Measurements from ENCODE around the gene TBC1D14. TPM values are rescaled to one million over a fixed set of nuclear protein-coding genes. Genes with fewer than 3 reads are reported as not detected.

The TBC1D14 gene
- total RNA-seq, 1 experiment from 2014 or later = 58.4 TPM

GRCh38 chr4:7055111-7055989, 145.7 kb downstream of the TBC1D14 start:
- DNase-seq (ENCODE audit: low spot score) = no peak
- in situ Hi-C loops (cut with HindIII; ENCODE audit: low sequenced_read_pairs) = no loop called here

- DNase-seq (ENCODE audit: low spot score) = no peak
- in situ Hi-C loops (cut with HindIII; ENCODE audit: low sequenced_read_pairs) = no loop called here
These were observed 146.3 kb downstream of the TBC1D14 start for GRCh38 chr4:7055990-7056325.

GRCh38 chr4:7058792-7059191, 149.2 kb downstream of the TBC1D14 start:
- DNase-seq (ENCODE audit: low spot score) = no peak
- in situ Hi-C loops (cut with HindIII; ENCODE audit: low sequenced_read_pairs) = no loop called here

GRCh38 chr4:7059662-7060061, 150.0 kb downstream of the TBC1D14 start:
- DNase-seq (ENCODE audit: low spot score) = no peak
- in situ Hi-C loops (cut with HindIII; ENCODE audit: low sequenced_read_pairs) = no loop called here

- no peak for DNase-seq (ENCODE audit: low spot score)
- in situ Hi-C loops (cut with HindIII; ENCODE audit: low sequenced_read_pairs) = no loop called here
These were observed 150.9 kb downstream of the TBC1D14 start for GRCh38 chr4:7060346-7061150.

GRCh38 chr4:7061815-7062214, 152.2 kb downstream of the TBC1D14 start:
- in situ Hi-C loops (cut with HindIII; ENCODE audit: low sequenced_read_pairs) = no loop called here
- DNase-seq (ENCODE audit: low spot score) = no peak

GRCh38 chr4:7062816-7063215, 153.2 kb downstream of the TBC1D14 start:
- DNase-seq (ENCODE audit: low spot score) = no peak
- in situ Hi-C loops (cut with HindIII; ENCODE audit: low sequenced_read_pairs) = no loop called here

GRCh38 chr4:7063362-7063761, 153.7 kb downstream of the TBC1D14 start:
- in situ Hi-C loops (cut with HindIII; ENCODE audit: low sequenced_read_pairs) = no loop called here
- DNase-seq (ENCODE audit: low spot score) = no peak

GRCh38 chr4:7066006-7066405, 156.4 kb downstream of the TBC1D14 start:
- DNase-seq (ENCODE audit: low spot score) = no peak
- in situ Hi-C loops (cut with HindIII; ENCODE audit: low sequenced_read_pairs) = no loop called here

- no peak for DNase-seq (ENCODE audit: low spot score)
- in situ Hi-C loops (cut with HindIII; ENCODE audit: low sequenced_read_pairs) = no loop called here
These were observed 156.9 kb downstream of the TBC1D14 start for GRCh38 chr4:7066493-7066892.

- DNase-seq (ENCODE audit: low spot score) = no peak
- in situ Hi-C loops (cut with HindIII; ENCODE audit: low sequenced_read_pairs) = no loop called here
These were observed 157.5 kb downstream of the TBC1D14 start for GRCh38 chr4:7067126-7067451.

GRCh38 chr4:7067452-7068278, 158.0 kb downstream of the TBC1D14 start, which contains the start of gene GRPEL1:
Gene GRPEL1, minus strand, starts transcription at chr4:7068064. Its CDS starts 32 bp downstream, at chr4:7068032.
- peak; percentile 100 for DNase-seq (ENCODE audit: low spot score)
- in situ Hi-C loops (cut with HindIII; ENCODE audit: low sequenced_read_pairs) = no loop called here

- in situ Hi-C loops (cut with HindIII; ENCODE audit: low sequenced_read_pairs) = no loop called here
- DNase-seq (ENCODE audit: low spot score) = no peak
These were observed 158.7 kb downstream of the TBC1D14 start for GRCh38 chr4:7068279-7068842.

GRCh38 chr4:7068883-7069282, 159.3 kb downstream of the TBC1D14 start:
- in situ Hi-C loops (cut with HindIII; ENCODE audit: low sequenced_read_pairs) = no loop called here
- DNase-seq (ENCODE audit: low spot score) = no peak

GRCh38 chr4:7070729-7071511, 161.3 kb downstream of the TBC1D14 start:
- peak; percentile 86 for DNase-seq (ENCODE audit: low spot score)
- in situ Hi-C loops (cut with HindIII; ENCODE audit: low sequenced_read_pairs) = no loop called here

- DNase-seq (ENCODE audit: low spot score) = no peak
- in situ Hi-C loops (cut with HindIII; ENCODE audit: low sequenced_read_pairs) = no loop called here
These were observed 163.4 kb downstream of the TBC1D14 start for GRCh38 chr4:7073059-7073458.

GRCh38 chr4:7073526-7074390, 164.1 kb downstream of the TBC1D14 start:
- peak; percentile 64 for DNase-seq (ENCODE audit: low spot score)
- in situ Hi-C loops (cut with HindIII; ENCODE audit: low sequenced_read_pairs) = no loop called here

GRCh38 chr4:7074426-7074825, 164.8 kb downstream of the TBC1D14 start:
- in situ Hi-C loops (cut with HindIII; ENCODE audit: low sequenced_read_pairs) = no loop called here
- no peak for DNase-seq (ENCODE audit: low spot score)

Data from G401 (cell line).